C4-2B (cell line): ENCODE results near the gene TNFAIP6.

Experiments used
- H3K27ac ChIP-seq: fragments of 450-650 bp; 2 replicates; pipeline ENCODE4 v1.5.1; 2017
- CTCF ChIP-seq: fragments of 450-650 bp; conservative IDR thresholded peaks from 2 replicates; pipeline ENCODE4 v1.5.1; 2017; ENCODE audit warnings: mild to moderate bottlenecking
- ZFX ChIP-seq: fragments of 450-650 bp; IDR thresholded peaks from 2 replicates; pipeline ENCODE4 v1.6.1; 2017

Gene TNFAIP6

GRCh38 chr2:151422917-151423439 lies 65.6 kb downstream of the TNFAIP6 start:
- no peak overlapping the region for H3K27ac ChIP-seq
- TF ChIP-seq CTCF (no peak), ZFX (no peak)

GRCh38 chr2:151423760-151424159 lies 66.4 kb downstream of the TNFAIP6 start:
- H3K27ac ChIP-seq, result no peak overlapping the region
- TF ChIP-seq CTCF (no peak), ZFX (no peak)
